Activated CD8-positive, alpha-beta T cell treated with anti-CD3 and anti-CD28 coated beads, Interleukin-2, amount 10 ng/mL, durations not matched to agents 7 days and 5 days (primary cell): ENCODE measurements around the gene RUBCNL. TPM values are rescaled to one million over a fixed set of nuclear protein-coding genes. Genes with fewer than 3 reads are reported as not detected.

ENCODE experiments used
- ATAC-seq: fragments of 150-1000 bp; cut with Tn5 transposase; one replicate; pipeline ENCODE4 v1.10.0; 2021; ENCODE audit warnings: moderate library complexity
- CTCF ChIA-PET: fragments of 350-600 bp; sonication (Branson Sonifier 250); formaldehyde crosslinking; loops from one replicate; lab custom pipeline; 2021; ENCODE audit warnings: antibody characterized with exemption; lab: Charles Lee
- POLR2A ChIA-PET: fragments of 350-600 bp; sonication (Branson Sonifier 250); formaldehyde crosslinking; loops from one replicate; lab custom pipeline; 2021; ENCODE audit warnings: antibody characterized with exemption; lab: Charles Lee
- DNase-seq: peaks from one replicate; pipeline ENCODE4 v3.0.0-alpha.2; 2020
- H3K27ac Mint-ChIP-seq: one replicate; pipeline ENCODE4 v1.8.0; 2021; ENCODE audit warnings: mild to moderate bottlenecking, mixed read lengths
- H3K27me3 Mint-ChIP-seq: one replicate; pipeline ENCODE4 v1.8.0; 2021; ENCODE audit warnings: low read depth, mixed read lengths
- H3K36me3 Mint-ChIP-seq: one replicate; pipeline ENCODE4 v1.8.0; 2021; ENCODE audit warnings: low read depth, mixed read lengths
- H3K4me1 Mint-ChIP-seq: one replicate; pipeline ENCODE4 v1.8.0; 2021; ENCODE audit warnings: low read depth, mixed read lengths
- H3K4me3 Mint-ChIP-seq: one replicate; pipeline ENCODE4 v1.8.0; 2021; ENCODE audit warnings: mild to moderate bottlenecking, mixed read lengths
- H3K9me3 Mint-ChIP-seq: one replicate; pipeline ENCODE4 v1.8.0; 2022; ENCODE audit warnings: mixed read lengths; ENCODE audit not compliant: insufficient read depth
- total RNA-seq, 2 experiments: library from RNA; stranded (reverse); gene quantifications; one replicate each; pipeline ENCODE4 v1.2.3, GENCODE V29; 2021

Gene RUBCNL
- total RNA-seq, 2 experiments from 2014 or later = 0.21 TPM; not detected in 1

DNA sequence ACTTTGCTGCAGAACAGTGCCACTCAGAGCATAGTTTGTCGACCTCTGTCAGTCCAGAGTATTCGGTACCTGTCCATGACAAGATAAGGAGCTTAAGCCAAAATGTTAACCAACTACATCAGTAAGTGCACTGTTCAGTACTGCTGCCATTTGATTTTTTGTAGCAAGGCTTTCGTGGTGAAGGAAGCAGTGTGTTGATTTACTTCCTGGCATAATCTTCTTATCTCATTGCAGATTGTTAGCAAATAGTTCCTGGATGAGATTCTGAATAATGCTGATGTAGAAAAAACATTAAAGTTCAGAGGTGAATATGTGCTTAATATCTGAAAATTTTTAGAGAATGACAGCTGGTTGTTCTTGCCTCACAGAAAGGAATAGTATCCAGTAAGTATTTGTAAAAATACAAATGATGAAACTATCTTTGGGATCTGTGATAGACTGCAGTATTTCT is 89.7 kb downstream of the RUBCNL start:
- H3K27me3 Mint-ChIP-seq = no peaks in the 10 kb centered on the region
- DNase-seq (no peak), ATAC-seq (no peak)
- CTCF ChIA-PET = interaction anchor here (1.0 to 13.4 kb wide), 9 partner anchors 13 to 171 kb away, joined by 3 to 160 read pairs (median 11); no protein-coding TSS in a partner anchor
- POLR2A ChIA-PET = interaction anchor here (2.4 to 3.0 kb wide), 2 partner anchors 24 to 115 kb away, joined by 15 read pairs; partner anchors contain the start of gene LCP1
- peaks cover 28% of the 10 kb centered on the region for H3K36me3 Mint-ChIP-seq
- H3K4me1 Mint-ChIP-seq = peaks cover 46% of the 10 kb centered on the region
- peak overlapping the region; percentile 98 for H3K27ac Mint-ChIP-seq
- peaks cover 9% of the 10 kb centered on the region for H3K9me3 Mint-ChIP-seq
- H3K4me3 Mint-ChIP-seq = no peak overlapping the region

DNA sequence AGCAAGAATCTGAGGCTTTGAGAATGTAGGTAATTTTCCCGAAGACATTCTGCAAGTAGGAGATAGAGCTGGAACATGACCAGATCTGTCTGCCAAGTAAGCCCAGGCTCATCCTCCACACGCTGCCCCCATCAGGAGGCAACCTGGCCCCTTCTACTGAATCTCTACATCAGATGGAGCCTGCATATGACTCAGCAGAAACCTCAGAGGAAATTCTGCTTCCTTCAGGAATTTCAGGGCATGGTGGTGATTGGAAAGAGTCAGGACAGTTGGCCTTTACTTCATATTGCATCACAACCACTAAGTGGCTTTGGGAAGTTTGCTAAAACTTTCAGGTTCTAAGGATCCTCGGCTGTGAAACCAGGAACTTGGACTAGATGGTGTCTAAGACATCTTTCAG is 90.1 kb downstream of the RUBCNL start:
- DNase-seq (no peak), ATAC-seq (no peak)
- POLR2A ChIA-PET = interaction anchor here (1.0 to 3.0 kb wide), 4 partner anchors 10 to 123 kb away, joined by 3 to 15 read pairs (median 11); partner anchors contain the start of gene LCP1
- CTCF ChIA-PET = interaction anchor here (1.1 to 13.4 kb wide), 9 partner anchors 13 to 171 kb away, joined by 3 to 160 read pairs (median 11); partner anchors contain the start of gene LRRC63
- Mint-ChIP-seq H3K27ac (peak overlapping the region; percentile 98), H3K4me1 (peaks cover 46% of the 10 kb centered on the region), H3K27me3 (no peaks in the 10 kb centered on the region), H3K4me3 (no peak overlapping the region), H3K9me3 (peaks cover 6% of the 10 kb centered on the region), H3K36me3 (peaks cover 26% of the 10 kb centered on the region)

DNA sequence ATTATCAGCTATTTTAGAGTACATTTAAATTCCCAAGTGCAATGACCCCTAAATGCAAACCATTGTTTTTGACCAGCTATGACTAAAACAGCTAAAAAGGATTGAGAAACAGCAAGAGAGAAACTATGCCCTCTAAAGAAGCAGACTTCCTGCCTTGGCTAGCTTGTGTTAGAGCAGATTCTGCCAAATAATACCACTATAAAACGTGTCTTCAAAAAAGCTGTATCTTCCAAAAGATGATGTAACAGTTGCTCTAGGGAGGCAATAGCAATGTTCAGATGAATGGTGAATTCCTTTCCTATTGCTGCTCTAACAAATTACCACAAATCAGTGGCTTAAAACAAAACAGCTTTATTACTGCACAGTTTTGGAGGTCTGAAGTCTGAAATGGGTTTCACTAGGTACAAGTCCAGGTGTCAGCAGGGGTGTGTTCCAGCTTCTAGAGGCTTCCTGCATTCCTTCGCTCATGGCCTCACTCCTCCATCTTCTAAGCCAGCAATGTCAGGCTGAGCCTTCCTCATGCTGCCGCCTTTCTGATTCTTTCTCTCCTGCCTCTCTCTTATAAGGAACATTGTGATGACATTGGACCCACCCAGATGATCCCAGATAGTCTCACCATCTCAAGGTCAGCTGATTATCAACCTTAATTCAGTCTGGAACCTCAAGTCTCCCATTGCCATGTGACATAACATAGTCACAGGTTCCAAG is 90.8 kb downstream of the RUBCNL start:
- Mint-ChIP-seq H3K27me3 (no peaks in the 10 kb centered on the region), H3K4me3 (peak overlapping the region; percentile 68), H3K27ac (peak overlapping the region; percentile 98), H3K9me3 (peaks cover 6% of the 10 kb centered on the region), H3K4me1 (peaks cover 46% of the 10 kb centered on the region), H3K36me3 (peaks cover 24% of the 10 kb centered on the region)
- POLR2A ChIA-PET = interaction anchor here (0.8 to 3.0 kb wide), 12 partner anchors 11 to 244 kb away, joined by 3 to 15 read pairs (median 4); partner anchors contain the start of genes LCP1 and ZC3H13
- ATAC-seq = peak; percentile 60
- CTCF ChIA-PET = interaction anchor here (0.7 to 13.4 kb wide), 16 partner anchors 8 to 244 kb away, joined by 3 to 160 read pairs (median 5); partner anchors contain the start of genes LCP1, LRRC63 and ZC3H13
- DNase-seq = peak; percentile 37

DNA sequence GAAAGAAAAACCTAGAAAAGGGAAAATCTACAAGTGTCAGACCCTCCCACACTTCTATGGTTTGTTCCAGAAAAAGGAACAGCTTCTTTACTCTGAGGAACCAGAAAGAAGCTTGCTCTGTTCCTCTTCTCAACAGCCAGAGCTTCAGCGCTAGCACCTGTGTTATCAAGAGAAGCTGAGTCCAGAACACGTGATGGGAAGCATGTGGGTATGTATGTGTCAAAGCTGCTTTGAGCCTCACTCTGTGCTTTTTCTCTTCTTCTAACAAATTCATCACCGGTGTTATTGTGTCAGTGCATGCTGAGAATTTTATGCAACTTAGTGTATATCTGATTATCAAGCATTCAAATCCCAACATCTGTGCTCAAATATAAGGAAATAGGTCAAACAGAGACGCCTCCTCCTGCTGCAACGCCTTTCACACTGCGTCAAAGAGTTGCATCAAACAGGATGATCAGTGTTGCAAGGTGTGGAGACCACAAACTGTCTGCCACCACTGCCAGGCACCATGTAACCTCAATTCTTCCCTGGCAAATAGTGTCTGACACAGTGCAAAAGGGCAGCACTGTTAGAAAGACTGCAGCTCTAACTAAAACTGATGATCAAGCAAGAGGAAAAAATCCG is 91.4 kb downstream of the RUBCNL start:
- H3K27me3 Mint-ChIP-seq = no peaks in the 10 kb centered on the region
- peak overlapping the region; percentile 68 for H3K4me3 Mint-ChIP-seq
- H3K27ac Mint-ChIP-seq = peak overlapping the region; percentile 98
- H3K4me1 Mint-ChIP-seq = peaks cover 46% of the 10 kb centered on the region
- ChIA-PET CTCF (interaction anchor here (0.7 to 13.4 kb wide), 17 partner anchors 9 to 243 kb away, joined by 3 to 160 read pairs (median 5); partner anchors contain the start of genes LCP1, LRRC63 and ZC3H13), POLR2A (interaction anchor here (0.6 to 3.0 kb wide), 14 partner anchors 11 to 244 kb away, joined by 3 to 15 read pairs (median 4); partner anchors contain the start of genes LCP1 and ZC3H13)
- DNase-seq (peak; percentile 83), ATAC-seq (peak; percentile 92)
- H3K36me3 Mint-ChIP-seq = peaks cover 23% of the 10 kb centered on the region
- peaks cover 6% of the 10 kb centered on the region for H3K9me3 Mint-ChIP-seq

GRCh38 chr13:46293436-46293835 is 93.6 kb downstream of the RUBCNL start:
- H3K27ac Mint-ChIP-seq = no peak overlapping the region
- no peak for DNase-seq
- POLR2A ChIA-PET = interaction anchor here (1.5 kb wide), 1 partner anchor 111 kb away, joined by 3 read pairs; the partner anchor contains the start of gene LCP1
- H3K9me3 Mint-ChIP-seq = no peaks in the 10 kb centered on the region
- CTCF ChIA-PET = interaction anchor here (0.8 to 13.4 kb wide), 7 partner anchors 10 to 134 kb away, joined by 3 to 160 read pairs (median 3); no protein-coding TSS in a partner anchor
- peaks cover 8% of the 10 kb centered on the region for H3K36me3 Mint-ChIP-seq
- no peak overlapping the region for H3K4me3 Mint-ChIP-seq
- H3K27me3 Mint-ChIP-seq = no peaks in the 10 kb centered on the region
- H3K4me1 Mint-ChIP-seq = peaks cover 56% of the 10 kb centered on the region
- ATAC-seq = no peak

Other genes with a start within 250 kb of the RUBCNL start
- 1,000 to 10,000 TPM; 1,296 to 1,321 TPM for gene LCP1, start 205.1 kb downstream of the RUBCNL start, total RNA-seq
- gene LRRC63, start 175.3 kb downstream of the RUBCNL start, total RNA-seq = 1 to 10 TPM; 1.7 to 2.2 TPM
- gene LRCH1, start 165.9 kb upstream of the RUBCNL start, total RNA-seq = 10 to 100 TPM; 15.3 to 18.0 TPM